Keratinocyte (primary cell): ENCODE measurements around the gene CDC14B. TPM values are rescaled to one million over a fixed set of nuclear protein-coding genes. Genes with fewer than 3 reads are reported as not detected.
"Not testable (repeated sequence)": the region's sequence is repeated elsewhere in the genome, so short reads cannot be mapped to it uniquely, and the experiment has no call there.

ENCODE experiments used
- DNase-seq: peaks from one replicate; pipeline ENCODE4 v3.0.0-alpha.2; 2011; ENCODE audit warnings: low read depth, missing footprints, low spot score
- FAIRE-seq: peaks from 2 replicates; lab custom pipeline; 2011; peaks lifted over from hg19 to GRCh38; lab: Jason Lieb, UNC
- H2AFZ ChIP-seq: 2 replicates; pipeline ENCODE4 v1.6.0; 2012; ENCODE audit warnings: low read length, control low read depth, inconsistent platforms; ENCODE audit not compliant: control insufficient read depth
- H3K27ac ChIP-seq: 2 replicates; pipeline ENCODE4 v1.5.1; 2011; ENCODE audit warnings: low read length; ENCODE audit not compliant: control insufficient read depth, insufficient read depth
- H3K27me3 ChIP-seq: 3 replicates; pipeline ENCODE4 v1.6.0; 2011; ENCODE audit warnings: low read length; ENCODE audit not compliant: control insufficient read depth, insufficient read depth; ENCODE audit errors: extremely low read depth
- H3K36me3 ChIP-seq, 2 experiments: 2 replicates in 1 of 2; 3 replicates in 1 of 2; pipeline ENCODE4 v1.5.1; 2011; ENCODE audit warnings: low read length in 2 of 2, mild to moderate bottlenecking in 1 of 2; ENCODE audit not compliant: control insufficient read depth in 2 of 2, insufficient read depth in 2 of 2; ENCODE audit errors: extremely low read depth in 1 of 2
- H3K4me1 ChIP-seq: 3 replicates; pipeline ENCODE4 v1.5.1; 2011; ENCODE audit warnings: low read length; ENCODE audit not compliant: control insufficient read depth, insufficient read depth; ENCODE audit errors: extremely low read depth
- H3K4me2 ChIP-seq: 3 replicates; pipeline ENCODE4 v1.6.0; 2011; ENCODE audit warnings: low read depth, low read length; ENCODE audit not compliant: control insufficient read depth, insufficient read depth; ENCODE audit errors: extremely low read depth
- H3K4me3 ChIP-seq, 3 experiments: fragments of 200-600 bp in 1 of 3; sonication (generic) in 1 of 3; 2 replicates in 2 of 3; 3 replicates in 1 of 3; pipeline ENCODE4 v1.5.1; 2011 to 2016; ENCODE audit warnings: low read length in 3 of 3, mild to moderate bottlenecking in 3 of 3, control low read depth in 2 of 3, inconsistent platforms in 1 of 3, low read depth in 1 of 3, mixed read lengths in 1 of 3, mixed run types in 1 of 3, moderate library complexity in 1 of 3; ENCODE audit not compliant: control insufficient read depth in 2 of 3, insufficient read depth in 2 of 3; ENCODE audit errors: extremely low read depth in 1 of 3
- H3K79me2 ChIP-seq: 2 replicates; pipeline ENCODE4 v1.6.0; 2012; ENCODE audit warnings: low read length; ENCODE audit not compliant: control insufficient read depth, insufficient read depth
- H3K9ac ChIP-seq: 3 replicates; pipeline ENCODE4 v1.6.0; 2011; ENCODE audit warnings: low read length; ENCODE audit not compliant: control insufficient read depth, insufficient read depth; ENCODE audit errors: extremely low read depth
- H3K9me1 ChIP-seq: 3 replicates; pipeline ENCODE4 v1.6.0; 2011; ENCODE audit warnings: low read length; ENCODE audit not compliant: control insufficient read depth, insufficient read depth; ENCODE audit errors: extremely low read depth
- H3K9me3 ChIP-seq: 2 replicates; pipeline ENCODE4 v1.5.1; 2012; ENCODE audit warnings: low read depth, low read length; ENCODE audit not compliant: control insufficient read depth
- H4K20me1 ChIP-seq: 3 replicates; pipeline ENCODE4 v1.6.0; 2011; ENCODE audit warnings: low read length; ENCODE audit not compliant: control insufficient read depth, insufficient read depth; ENCODE audit errors: extremely low read depth
- CTCF ChIP-seq, 3 experiments: IDR thresholded peaks in 1 of 3; conservative IDR thresholded peaks in 1 of 3; optimal IDR thresholded peaks in 1 of 3; 2 replicates in 2 of 3; 3 replicates in 1 of 3; pipeline versions ENCODE3 to v1.5.1; 2011; ENCODE audit warnings: low read length in 3 of 3, mild to moderate bottlenecking in 3 of 3, moderate library complexity in 2 of 3, control low read depth in 1 of 3, inconsistent platforms in 1 of 3; ENCODE audit not compliant: insufficient read depth in 2 of 3; ENCODE audit errors: extremely low read depth in 1 of 3
- EZH2 ChIP-seq: IDR thresholded peaks from one replicate; pipeline ENCODE4 v1.6.1; 2012; ENCODE audit warnings: inconsistent platforms, mild to moderate bottlenecking, low read length, moderate library complexity
- dilution Hi-C: fragments of 300-500 bp; cut with MboI; formaldehyde crosslinking; loops from one replicate; pipeline ENCODE4 v1.7.0; 2020; ENCODE audit warnings: low sequenced_read_pairs; ENCODE audit not compliant: extremely low pct_ligation_motif_present
- polyA plus RNA-seq, 5 experiments: library from polyadenylated mRNA; depleted of rRNA in 3 of 5; stranded (reverse) in 3 of 5; stranded (forward) in 1 of 5; unstranded in 1 of 5; fragments of >200 nt; gene quantifications; 1 replicate in 1 of 5; 2 replicates in 3 of 5; 3 replicates in 1 of 5; pipeline versions ENCODE4 v1.2.1 to v1.2.3, GENCODE V29; 2011 to 2012; ENCODE audit warnings: missing spikeins in 2 of 5, low read depth in 1 of 5, low replicate concordance in 1 of 5

Gene CDC14B
- polyA plus RNA-seq, 1 donor (not counting 4 experiments of a cell fraction or from before 2014, with no cell fraction given) = 7.5 TPM

- dilution Hi-C loops = no loop called here
- H4K20me1 ChIP-seq = no peaks in the 10 kb centered on the region
- no peak overlapping the region for H3K4me2 ChIP-seq
- H3K36me3 ChIP-seq = peaks cover 0 to 2% of the 10 kb centered on the region in 2 experiments
- no peaks in the 10 kb centered on the region for H3K27me3 ChIP-seq
- H3K27ac ChIP-seq = no peak overlapping the region
- TF ChIP-seq CTCF (optimal IDR thresholded peaks at IDR 0.05 in 1 of 3, IDR thresholded peaks at IDR 0.05 in 1 of 3, conservative IDR thresholded peaks at IDR 0.05 in 1 of 3; ENCODE audit: extremely low read depth in 1 of 3, insufficient read depth in 2 of 3, low read length in 3 of 3) = no peak
- no peak for TF ChIP-seq EZH2
- no peak overlapping the region for H3K4me3 ChIP-seq
- no peaks in the 10 kb centered on the region for H3K4me1 ChIP-seq
- no peaks in the 10 kb centered on the region for H3K79me2 ChIP-seq
- FAIRE-seq = no peak
- no peaks in the 10 kb centered on the region for H3K9me3 ChIP-seq
- no peak for DNase-seq
- peaks cover 3% of the 10 kb centered on the region for H3K9me1 ChIP-seq
- H2AFZ ChIP-seq = no peak overlapping the region
- H3K9ac ChIP-seq = no peak overlapping the region
These were observed 69.0 kb downstream of the CDC14B start for GRCh38 chr9:96550659-96551058.

GRCh38 chr9:96543131-96543530 is 76.5 kb downstream of the CDC14B start:
- H4K20me1 ChIP-seq, H3K4me2 ChIP-seq, H3K9me3 ChIP-seq, H3K79me2 ChIP-seq, H3K27ac ChIP-seq, H3K36me3 ChIP-seq, dilution Hi-C loops, H3K9ac ChIP-seq, H3K9me1 ChIP-seq, FAIRE-seq, H3K4me3 ChIP-seq, H3K27me3 ChIP-seq, H3K4me1 ChIP-seq, DNase-seq, H2AFZ ChIP-seq: not testable (repeated sequence)

GRCh38 chr9:96540106-96540505 is 79.5 kb downstream of the CDC14B start:
- Histone ChIP-seq H3K4me1 (no peaks in the 10 kb centered on the region), H3K9me3 (no peaks in the 10 kb centered on the region), H3K79me2 (no peaks in the 10 kb centered on the region), H3K27me3 (no peaks in the 10 kb centered on the region), H3K9me1 (no peaks in the 10 kb centered on the region), H3K4me2 (no peak overlapping the region), H3K4me3 (no peak overlapping the region), H4K20me1 (no peaks in the 10 kb centered on the region), H3K36me3 (peaks cover 0 to 9% of the 10 kb centered on the region in 2 experiments), H3K27ac (no peak overlapping the region), H3K9ac (no peak overlapping the region), H2AFZ (no peak overlapping the region)
- no peak for TF ChIP-seq CTCF (optimal IDR thresholded peaks at IDR 0.05 in 1 of 3, IDR thresholded peaks at IDR 0.05 in 1 of 3, conservative IDR thresholded peaks at IDR 0.05 in 1 of 3; ENCODE audit: extremely low read depth in 1 of 3, insufficient read depth in 2 of 3, low read length in 3 of 3)
- TF ChIP-seq EZH2 = no peak
- no peak for FAIRE-seq
- dilution Hi-C loops = no loop called here
- DNase-seq = no peak
